NCI-H2227 (cell line): ENCODE results near the gene EIF4G3.
"Not testable (repeated sequence)": the region's sequence is repeated elsewhere in the genome, so short reads cannot be mapped to it uniquely, and the experiment has no call there.

Experiments used
- DNase-seq: peaks from one replicate; lab custom pipeline; 2025; ENCODE audit not compliant: unreplicated experiment; lab: John Stamatoyannopoulos, UW

EIF4G3 gene

GRCh38 chr1:20893931-20894330 lies 282.8 kb downstream of the EIF4G3 start:
- no peak for DNase-seq

DNA sequence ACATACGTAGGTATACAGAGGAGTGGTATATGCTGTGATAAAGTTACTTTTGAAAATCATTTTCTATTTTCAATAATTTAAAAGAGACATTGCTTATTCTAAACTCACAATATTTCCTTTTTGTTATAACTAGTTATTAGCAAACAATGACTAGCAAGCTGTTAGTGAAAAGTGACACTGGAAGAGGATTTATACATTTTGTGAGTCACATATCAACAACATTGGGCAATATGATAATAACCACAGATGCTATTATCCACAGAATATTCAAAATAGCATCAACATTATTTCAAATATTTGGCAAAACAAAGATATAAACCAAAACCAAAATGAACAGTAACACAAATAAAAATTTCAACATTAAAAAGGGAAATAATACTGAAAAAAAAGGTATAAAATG lies 285.6 kb downstream of the EIF4G3 start:
- DNase-seq, result no peak

DNA sequence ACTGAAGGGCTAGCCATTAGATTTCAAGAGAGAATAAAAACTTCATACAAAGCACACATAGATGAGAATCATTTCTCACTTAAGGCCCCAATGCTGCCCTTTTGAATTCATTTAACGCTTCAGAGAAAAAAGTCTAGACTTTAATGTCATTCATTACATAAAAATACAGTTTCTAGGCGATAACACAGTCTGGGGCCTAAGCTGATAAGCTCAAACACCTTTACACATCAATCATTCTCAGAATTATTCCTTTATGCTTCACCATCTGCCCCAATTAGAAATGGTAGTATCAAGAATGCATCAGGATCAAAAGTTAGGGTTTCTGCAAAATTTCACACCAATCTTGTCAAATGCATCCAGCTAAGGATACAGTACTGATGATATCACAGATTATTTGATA lies 289.5 kb downstream of the EIF4G3 start:
- DNase-seq, result no peak

GRCh38 chr1:20885121-20885520 lies 291.6 kb downstream of the EIF4G3 start:
- DNase-seq, result no peak

- no peak for DNase-seq
Measured at GRCh38 chr1:20884513-20884912, 292.2 kb downstream of the EIF4G3 start.

DNA sequence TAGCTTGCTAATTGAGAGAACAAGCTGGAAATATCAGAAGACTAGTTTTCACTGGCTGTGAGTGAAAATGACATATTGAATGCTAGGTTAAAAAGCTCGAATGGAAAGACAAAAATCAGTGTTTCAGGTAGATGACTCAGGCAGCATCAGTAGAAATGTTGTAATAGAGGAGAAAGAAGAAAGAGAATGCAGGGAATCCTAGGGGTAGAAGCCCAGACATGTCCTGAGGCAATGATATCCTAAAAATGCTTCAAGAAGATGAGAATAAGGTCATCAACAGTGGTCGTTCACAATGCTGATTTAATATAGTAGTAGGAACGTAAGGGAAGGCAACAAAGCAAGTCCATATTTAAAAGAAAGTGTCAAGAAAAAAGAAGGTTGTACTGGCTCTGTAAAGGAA lies 292.9 kb downstream of the EIF4G3 start:
- no peak for DNase-seq

GRCh38 chr1:20882837-20883236 lies 293.9 kb downstream of the EIF4G3 start:
- no peak for DNase-seq

DNA sequence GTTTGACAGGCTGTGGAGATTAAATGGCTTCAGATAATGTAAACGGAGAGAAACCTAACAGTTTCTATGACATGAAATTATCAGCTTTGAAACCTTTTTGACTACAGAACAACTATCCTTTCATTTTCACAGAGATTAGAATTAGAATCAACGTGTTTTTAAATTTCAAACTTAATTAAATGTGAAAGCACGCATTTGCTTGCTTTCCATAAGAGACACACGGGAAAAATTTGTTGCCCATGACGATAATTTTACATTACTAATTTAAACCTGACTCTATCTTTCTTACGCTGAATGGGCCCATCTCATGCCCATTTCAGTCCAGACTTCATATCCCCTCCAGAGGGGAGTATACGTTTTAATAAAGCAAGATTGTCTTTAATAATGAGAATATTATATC lies 297.9 kb downstream of the EIF4G3 start:
- no peak for DNase-seq

DNA sequence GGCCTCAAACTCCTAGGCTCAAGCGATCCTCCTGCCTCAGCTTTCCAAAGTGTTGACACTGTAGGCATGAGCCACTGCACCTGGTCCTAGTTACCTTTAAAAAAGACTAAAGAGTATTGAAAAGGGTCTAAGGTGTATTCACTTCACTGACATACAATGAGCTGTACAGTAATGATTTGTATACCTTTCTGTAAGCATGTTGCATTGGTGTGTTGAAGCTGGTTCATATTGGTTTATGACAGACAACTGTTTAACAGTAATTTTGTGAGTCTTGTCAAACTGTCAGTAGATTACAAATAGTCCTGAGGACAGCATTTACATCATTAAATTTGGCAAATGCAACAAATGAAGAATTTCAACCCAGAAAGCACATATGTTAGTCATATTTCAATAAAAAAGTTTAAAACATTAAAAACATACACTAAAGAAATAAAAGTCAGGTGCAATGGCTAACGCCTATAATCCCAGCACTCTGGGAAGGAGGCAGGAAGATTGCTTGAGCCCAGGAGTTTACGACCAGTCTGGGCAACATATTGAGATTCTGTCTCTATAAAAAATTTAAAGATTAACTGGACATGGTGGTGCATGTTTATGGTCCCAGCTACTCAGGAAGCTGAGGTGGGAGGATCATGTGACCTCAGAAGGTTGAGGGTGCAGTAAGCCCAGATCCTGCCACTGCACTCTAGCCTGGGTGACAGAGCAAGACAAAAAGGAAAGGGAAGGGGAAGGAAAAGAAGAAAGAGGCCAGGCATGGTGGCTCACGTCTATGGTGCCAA lies 301.3 kb downstream of the EIF4G3 start:
- DNase-seq, result no peak

GRCh38 chr1:20873311-20873710 lies 303.4 kb downstream of the EIF4G3 start:
- no peak for DNase-seq

DNA sequence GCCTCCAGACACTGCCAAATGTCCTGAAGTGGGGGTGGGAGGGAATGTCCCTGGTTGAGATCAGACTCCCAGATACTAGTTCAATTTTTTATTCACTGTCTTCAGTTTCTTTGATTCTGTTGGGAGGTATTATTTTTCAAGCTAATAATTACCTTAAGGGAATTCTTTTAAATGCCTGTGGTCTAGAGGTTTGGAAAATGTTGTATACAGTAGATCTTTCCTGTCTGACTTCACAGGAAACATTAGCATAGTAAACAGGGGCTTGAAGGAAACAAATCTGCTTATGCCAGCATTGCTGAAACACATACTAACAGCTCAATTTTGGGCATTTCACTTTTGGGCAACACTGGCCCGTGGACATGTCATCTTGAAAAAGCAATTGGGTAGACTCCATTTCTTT lies 305.3 kb downstream of the EIF4G3 start:
- DNase-seq, result no peak

DNA sequence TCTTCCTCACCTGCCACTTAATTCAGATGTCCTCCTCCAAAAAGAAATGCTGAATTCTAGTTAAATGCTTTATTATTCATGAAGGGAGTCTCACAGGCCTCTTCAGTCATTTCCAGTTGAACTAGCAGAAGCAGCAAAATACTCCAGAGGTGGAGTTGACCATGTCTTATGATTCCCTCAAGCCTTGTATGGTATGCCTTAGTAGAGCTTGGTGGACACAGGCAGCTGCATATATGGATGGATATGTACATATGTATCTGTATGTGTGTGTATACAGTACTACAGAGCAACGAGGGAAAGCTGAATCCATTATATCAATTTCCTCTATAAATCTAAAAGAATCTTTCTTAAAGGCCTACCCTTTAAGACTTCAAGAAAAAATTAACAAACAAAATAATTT lies 306.0 kb downstream of the EIF4G3 start:
- no peak for DNase-seq

- no peak for DNase-seq
Measured at GRCh38 chr1:20868263-20868662, 308.4 kb downstream of the EIF4G3 start.

- DNase-seq, result no peak
Measured at GRCh38 chr1:20867847-20868246, 308.9 kb downstream of the EIF4G3 start.

DNA sequence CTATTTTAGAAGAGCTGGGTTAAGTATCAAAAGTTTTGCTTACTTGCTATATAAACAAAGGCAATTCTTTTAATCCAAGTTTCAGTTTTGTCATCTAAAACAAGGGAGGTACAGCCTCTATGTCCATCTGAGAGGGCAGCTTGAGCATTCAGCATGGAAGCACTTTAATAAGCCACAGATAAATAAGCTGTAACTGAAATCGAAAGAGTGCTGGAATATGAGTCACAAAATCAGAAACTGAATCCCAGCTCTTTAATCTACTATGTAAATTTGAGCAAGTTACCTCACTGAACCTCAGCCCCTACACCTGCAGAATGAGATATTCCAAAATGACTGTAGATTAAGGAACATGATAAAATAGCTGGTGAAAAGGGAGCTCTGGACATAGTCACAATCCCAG lies 309.6 kb downstream of the EIF4G3 start:
- DNase-seq, result no peak

DNA sequence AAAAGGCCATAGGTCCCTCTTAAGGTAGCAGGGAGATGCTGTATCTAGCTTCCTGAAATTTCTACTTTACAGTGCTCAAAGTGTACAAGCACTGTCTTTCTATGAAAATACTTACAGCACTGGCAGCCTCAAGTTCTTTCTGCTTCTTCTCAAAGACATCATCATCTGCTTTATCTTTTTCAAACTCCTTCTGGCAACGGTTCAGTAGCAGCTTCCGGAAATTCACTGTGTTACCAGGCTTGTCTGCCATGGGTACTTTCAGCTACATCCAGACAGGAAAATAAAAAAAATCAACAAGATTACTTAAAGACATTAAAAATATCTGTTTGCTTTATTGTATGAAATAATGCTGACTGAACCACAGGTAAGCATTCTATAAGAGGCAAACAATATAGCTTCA lies 311.7 kb downstream of the EIF4G3 start:
- DNase-seq, result no peak

- DNase-seq, result no peak
Measured at GRCh38 chr1:20854529-20854928, 322.2 kb downstream of the EIF4G3 start.

DNA sequence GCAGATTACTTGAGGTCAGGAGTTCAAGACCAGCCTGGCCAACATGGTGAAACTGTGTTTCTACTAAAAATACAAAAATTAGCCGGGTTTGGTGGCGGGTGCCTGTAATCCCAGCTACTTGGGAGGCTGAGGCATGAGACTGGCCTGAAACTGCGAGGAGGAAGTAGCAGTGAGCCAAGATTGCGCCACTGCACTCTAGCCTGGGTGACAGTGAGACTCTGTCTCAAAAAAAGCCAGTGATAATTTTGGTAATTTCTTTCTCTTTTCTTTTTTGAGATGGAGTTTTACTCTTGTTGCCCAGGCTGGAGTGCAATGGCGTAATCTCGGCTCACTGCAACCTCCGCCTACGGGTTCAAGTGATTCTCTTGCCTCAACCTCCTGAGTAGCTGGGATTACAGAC lies 324.9 kb downstream of the EIF4G3 start:
- not testable (repeated sequence) for DNase-seq

DNA sequence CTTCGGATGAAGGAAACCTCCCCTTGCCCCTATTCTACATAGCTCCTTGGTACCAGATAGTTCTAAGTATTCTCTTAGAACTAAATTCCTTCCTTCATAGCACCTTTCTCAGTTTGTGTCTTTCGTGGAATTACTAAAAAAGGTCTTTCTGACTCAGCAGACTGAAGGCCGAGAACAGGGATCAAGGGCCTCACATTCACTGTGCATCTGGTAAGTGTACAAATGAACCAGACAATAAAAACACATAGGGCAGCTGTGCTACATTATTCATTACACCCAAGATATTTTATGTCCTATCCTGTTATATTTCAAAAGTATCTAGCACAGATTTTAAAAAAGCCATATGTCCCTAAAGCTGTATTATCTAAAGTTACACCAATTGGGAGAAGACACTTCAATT lies 326.7 kb downstream of the EIF4G3 start:
- DNase-seq, result no peak

DNA sequence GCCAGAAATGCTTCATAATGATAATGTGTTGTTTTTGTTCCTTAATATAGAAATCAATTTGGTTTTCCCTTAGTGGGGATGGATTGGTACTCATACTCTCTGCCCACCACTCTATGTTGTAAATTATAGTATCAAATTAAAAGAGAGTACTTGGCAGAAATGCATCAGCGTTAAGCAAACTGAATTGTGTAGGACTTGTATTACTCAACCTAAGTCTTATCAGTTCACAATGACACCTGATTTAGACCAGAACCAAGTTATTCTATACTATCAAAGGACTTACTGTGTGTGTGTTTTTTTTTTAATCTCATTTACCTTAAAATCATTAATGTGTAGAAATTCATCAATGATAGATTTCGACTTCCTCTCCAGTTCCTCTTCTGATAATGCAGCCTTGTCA lies 327.6 kb downstream of the EIF4G3 start:
- DNase-seq, result no peak

DNA sequence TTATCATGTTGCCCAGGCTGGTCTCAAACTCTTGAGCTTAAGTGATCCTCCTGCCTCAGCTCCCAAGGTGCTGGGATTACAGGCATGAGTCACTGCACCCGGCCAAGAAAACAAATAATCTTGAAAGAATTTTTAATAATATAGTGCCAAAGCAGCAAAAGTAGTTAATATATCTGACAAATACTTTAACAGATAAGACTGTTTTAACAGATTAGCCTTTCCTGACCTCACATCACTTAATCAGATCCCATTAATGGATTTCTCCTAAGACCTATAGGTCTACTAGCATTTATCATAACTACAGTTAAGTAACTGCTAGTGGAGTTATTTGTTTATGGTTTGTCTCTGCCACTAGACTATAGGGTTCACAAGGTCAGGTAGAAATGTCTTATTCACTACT lies 328.5 kb downstream of the EIF4G3 start:
- DNase-seq, result no peak

DNA sequence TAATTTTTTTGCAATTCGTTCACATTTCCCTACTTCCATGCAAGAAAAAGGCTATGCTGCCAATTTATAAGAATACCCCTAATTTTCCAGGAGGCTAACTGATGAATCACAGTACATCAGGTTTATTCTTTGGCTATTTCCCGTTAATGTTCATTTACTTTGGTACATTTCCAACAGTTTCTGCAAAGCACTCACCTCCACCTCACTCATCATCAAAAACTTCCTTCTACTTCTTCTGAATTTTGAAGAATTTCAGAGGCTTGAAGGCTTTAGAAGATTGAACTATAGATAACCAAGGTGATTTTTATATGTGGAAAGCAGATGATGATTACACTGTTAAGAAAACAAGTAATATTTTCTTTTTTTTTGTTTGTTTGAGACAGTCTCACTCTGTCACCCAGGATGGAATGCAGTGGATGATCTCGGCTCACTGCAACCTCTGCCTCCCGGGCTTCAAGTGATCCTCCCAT lies 329.1 kb downstream of the EIF4G3 start:
- no peak for DNase-seq
